ENCODE results near the gene TPR.
"Not testable (repeated sequence)": the region's sequence is repeated elsewhere in the genome, so short reads cannot be mapped to it uniquely, and the experiment has no call there.

Gene TPR

GRCh38 chr1:186409091-186409490 is 34.0 kb upstream of the TPR start:
- no peak for TF ChIP-seq EZH2phosphoT487 (IDR thresholded peaks at IDR 0.05; ENCODE audit: borderline replicate concordance, low read length)
- Histone ChIP-seq H4K20me1 (ENCODE audit: control insufficient read depth, insufficient read depth, low read depth, low read length) (no peaks in the 10 kb centered on the region), H3K27me3 (ENCODE audit: control insufficient read depth, low read length) (no peaks in the 10 kb centered on the region), H3K9me3 (ENCODE audit: control insufficient read depth, insufficient read depth, low read length) (no peaks in the 10 kb centered on the region), H3K36me3 (ENCODE audit: control insufficient read depth, low read length) (peaks cover 55% of the 10 kb centered on the region), H3K4me1 (ENCODE audit: control insufficient read depth, low read length) (peaks cover 4% of the 10 kb centered on the region), H3K27ac (ENCODE audit: low read depth, low read length) (no peak overlapping the region), H3F3A (ENCODE audit: control insufficient read depth, insufficient read depth) (0 out of 2 replicates have a peak, but pooled peaks cover under 1% of the 10 kb centered on the region), H3K79me2 (ENCODE audit: control insufficient read depth, low read length) (no peaks in the 10 kb centered on the region), H3K4me2 (ENCODE audit: low read length) (no peak overlapping the region), H3K4me3 (ENCODE audit: low read length) (no peak overlapping the region), H3K9me2 (replicated peaks; ENCODE audit: control insufficient read depth, low read length) (no peaks in the 10 kb centered on the region)

DNA sequence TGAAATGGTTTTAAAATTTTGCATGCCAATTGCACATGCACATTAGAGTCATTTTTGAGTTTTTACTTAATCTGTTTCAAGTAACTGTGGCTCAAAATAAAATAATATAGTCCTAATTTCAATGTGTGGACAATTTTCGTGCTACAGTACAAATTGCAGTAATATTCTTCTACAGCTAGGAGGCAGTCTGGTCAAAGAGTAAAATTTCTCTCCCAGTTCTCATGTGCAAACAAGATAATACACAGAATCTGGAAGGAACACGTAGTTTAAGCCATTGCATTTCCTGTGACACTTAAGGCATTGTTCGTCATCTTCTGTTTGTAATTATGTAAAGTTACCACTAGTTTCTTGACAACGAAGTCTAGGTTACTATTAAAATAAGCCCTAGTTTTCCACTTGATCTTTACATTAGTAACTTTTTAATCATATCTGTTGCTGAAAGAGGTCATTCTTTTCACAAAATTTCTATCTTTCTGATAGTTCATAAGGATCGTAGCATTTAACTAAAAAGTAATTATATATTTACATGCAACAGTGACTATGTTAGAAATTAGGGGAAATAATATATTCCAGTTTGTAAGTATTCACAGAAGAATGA is 29.5 kb upstream of the TPR start:
- H3K27ac ChIP-seq (ENCODE audit: low read depth, low read length) = no peak overlapping the region
- TF ChIP-seq CTCF (IDR thresholded peaks at IDR 0.05; ENCODE audit: low read depth, low read length, poor library complexity, severe bottlenecking) = peak; percentile 78
- no peak for TF ChIP-seq EZH2phosphoT487 (IDR thresholded peaks at IDR 0.05; ENCODE audit: borderline replicate concordance, low read length)

DNA sequence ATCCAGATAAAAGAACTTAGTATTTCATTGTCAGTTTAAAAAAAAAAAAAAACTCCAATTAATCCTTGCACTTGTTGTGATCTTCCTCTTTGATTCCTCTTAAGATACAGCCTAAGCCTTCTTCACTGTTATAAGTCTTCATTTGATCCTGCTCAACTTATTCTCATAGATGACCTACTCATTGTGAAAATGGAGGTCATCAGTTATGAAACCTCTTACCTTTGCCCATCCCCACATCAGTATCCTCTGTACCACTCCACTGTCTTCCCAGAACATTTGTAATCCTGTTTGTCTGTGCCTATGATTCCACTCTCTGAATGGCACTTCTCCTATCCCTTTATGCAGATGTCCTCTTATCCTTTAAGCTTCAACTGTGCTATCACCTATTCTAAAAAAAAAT is 28.6 kb upstream of the TPR start:
- peaks cover 51% of the 10 kb centered on the region for H3K36me3 ChIP-seq (ENCODE audit: control insufficient read depth, low read length)
- no peak overlapping the region for H3K4me2 ChIP-seq (ENCODE audit: low read length)
- TF ChIP-seq EZH2phosphoT487 (IDR thresholded peaks at IDR 0.05; ENCODE audit: borderline replicate concordance, low read length) = no peak
- no peak for TF ChIP-seq CTCF (IDR thresholded peaks at IDR 0.05; ENCODE audit: low read depth, low read length, poor library complexity, severe bottlenecking)
- no peaks in the 10 kb centered on the region for H4K20me1 ChIP-seq (ENCODE audit: control insufficient read depth, insufficient read depth, low read depth, low read length)
- H3K4me3 ChIP-seq (ENCODE audit: low read length) = no peak overlapping the region
- H3K27ac ChIP-seq (ENCODE audit: low read depth, low read length) = no peak overlapping the region
- H3K4me1 ChIP-seq (ENCODE audit: control insufficient read depth, low read length) = peaks cover 4% of the 10 kb centered on the region
- H3K9me2 ChIP-seq (replicated peaks; ENCODE audit: control insufficient read depth, low read length) = no peaks in the 10 kb centered on the region
- H3K9me3 ChIP-seq (ENCODE audit: control insufficient read depth, insufficient read depth, low read length) = no peaks in the 10 kb centered on the region
- no peaks in the 10 kb centered on the region for H3K27me3 ChIP-seq (ENCODE audit: control insufficient read depth, low read length)
- 0 out of 2 replicates have a peak, but pooled peaks cover 4% of the 10 kb centered on the region for H3F3A ChIP-seq (ENCODE audit: control insufficient read depth, insufficient read depth)
- no peaks in the 10 kb centered on the region for H3K79me2 ChIP-seq (ENCODE audit: control insufficient read depth, low read length)

More for the DNA sequence above, 29.5 kb upstream of the TPR start:
- Histone ChIP-seq H3K4me1 (ENCODE audit: control insufficient read depth, low read length) (peaks cover 4% of the 10 kb centered on the region), H3K4me3 (ENCODE audit: low read length) (no peak overlapping the region), H3K9me3 (ENCODE audit: control insufficient read depth, insufficient read depth, low read length) (no peaks in the 10 kb centered on the region), H3K9me2 (replicated peaks; ENCODE audit: control insufficient read depth, low read length) (no peaks in the 10 kb centered on the region), H3K36me3 (ENCODE audit: control insufficient read depth, low read length) (peaks cover 49% of the 10 kb centered on the region), H3K4me2 (ENCODE audit: low read length) (no peak overlapping the region), H3F3A (ENCODE audit: control insufficient read depth, insufficient read depth) (0 out of 2 replicates have a peak, but pooled peaks cover 4% of the 10 kb centered on the region), H3K27me3 (ENCODE audit: control insufficient read depth, low read length) (no peaks in the 10 kb centered on the region), H4K20me1 (ENCODE audit: control insufficient read depth, insufficient read depth, low read depth, low read length) (no peaks in the 10 kb centered on the region), H3K79me2 (ENCODE audit: control insufficient read depth, low read length) (no peaks in the 10 kb centered on the region)

- H3K9me2 ChIP-seq (replicated peaks; ENCODE audit: control insufficient read depth, low read length); H3K27me3 ChIP-seq (ENCODE audit: control insufficient read depth, low read length); H3F3A ChIP-seq (ENCODE audit: control insufficient read depth, insufficient read depth); H3K9me3 ChIP-seq (ENCODE audit: control insufficient read depth, insufficient read depth, low read length); H3K4me3 ChIP-seq (ENCODE audit: low read length); H4K20me1 ChIP-seq (ENCODE audit: control insufficient read depth, insufficient read depth, low read depth, low read length); H3K4me1 ChIP-seq (ENCODE audit: control insufficient read depth, low read length); H3K79me2 ChIP-seq (ENCODE audit: control insufficient read depth, low read length); H3K4me2 ChIP-seq (ENCODE audit: low read length); H3K27ac ChIP-seq (ENCODE audit: low read depth, low read length): not testable (repeated sequence)
- peaks cover 46% of the 10 kb centered on the region for H3K36me3 ChIP-seq (ENCODE audit: control insufficient read depth, low read length)
These were observed 26.4 kb upstream of the TPR start for GRCh38 chr1:186401446-186401845.

DNA sequence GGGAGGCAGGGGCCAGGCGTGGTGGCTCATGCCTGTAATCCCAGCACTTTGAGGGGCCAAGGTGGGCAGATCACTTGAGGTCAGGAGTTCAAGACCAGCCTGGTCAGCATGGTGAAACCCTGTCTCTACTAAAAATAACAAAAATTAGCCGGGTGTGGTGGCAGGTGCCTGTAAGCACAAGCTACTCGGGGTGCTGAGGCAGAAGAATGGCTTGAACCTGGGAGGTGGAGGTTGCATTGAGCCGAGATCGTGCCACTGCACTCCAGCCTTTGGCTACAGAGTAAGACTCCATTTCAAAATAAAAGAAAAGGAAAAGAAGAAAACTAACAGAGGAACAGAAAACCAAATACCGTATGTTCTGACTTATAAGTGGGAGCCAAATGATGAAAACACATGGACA is 17.7 kb upstream of the TPR start:
- H3K9me2 ChIP-seq (replicated peaks; ENCODE audit: control insufficient read depth, low read length); H4K20me1 ChIP-seq (ENCODE audit: control insufficient read depth, insufficient read depth, low read depth, low read length); H3K79me2 ChIP-seq (ENCODE audit: control insufficient read depth, low read length); H3K4me1 ChIP-seq (ENCODE audit: control insufficient read depth, low read length); H3K27me3 ChIP-seq (ENCODE audit: control insufficient read depth, low read length); H3K9me3 ChIP-seq (ENCODE audit: control insufficient read depth, insufficient read depth, low read length); H3K4me3 ChIP-seq (ENCODE audit: low read length); H3K27ac ChIP-seq (ENCODE audit: low read depth, low read length); H3K4me2 ChIP-seq (ENCODE audit: low read length); H3F3A ChIP-seq (ENCODE audit: control insufficient read depth, insufficient read depth): not testable (repeated sequence)
- H3K36me3 ChIP-seq (ENCODE audit: control insufficient read depth, low read length) = peaks cover 70% of the 10 kb centered on the region

Data from DOHH2 (cell line).